Body of pancreas (tissue), 4 donors: ENCODE measurements around the gene SYNGR3.

Source experiments
- POLR2A ChIP-seq, 3 donors: fragments of 450-650 bp; IDR thresholded peaks; one replicate each; pipeline ENCODE4 v1.6.1; 2016; ENCODE audit warnings: antibody characterized with exemption in 3 of 3, mild to moderate bottlenecking in 2 of 3
- TF ChIP-seq, protein P1 (sequence below), 7 experiments: fragments of 450-650 bp in 4 of 7; fragments of 200-600 bp in 3 of 7; sonication (generic) in 3 of 7; IDR thresholded peaks; one replicate each; pipeline ENCODE4 v1.5.1; 2016 to 2019; ENCODE audit warnings: antibody characterized with exemption in 7 of 7

DNA sequence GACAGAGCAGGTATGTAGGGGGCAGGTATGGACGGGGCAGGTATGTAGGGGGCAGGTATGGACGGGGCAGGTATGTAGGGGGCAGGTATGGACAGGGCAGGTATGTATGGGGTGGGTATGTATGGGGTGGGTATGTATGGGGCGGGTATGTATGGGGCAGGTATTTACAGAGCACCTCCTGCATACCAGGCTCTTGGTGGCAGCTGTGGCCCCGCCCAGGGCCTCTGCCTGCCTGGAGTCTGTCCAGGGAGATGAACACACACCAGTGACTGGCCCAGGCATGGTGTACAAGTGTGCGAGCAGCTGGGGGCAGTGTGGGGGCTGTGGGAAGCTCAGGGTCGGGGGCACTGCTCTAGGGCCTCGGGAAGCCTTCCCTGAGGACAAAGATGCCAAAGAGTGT lies 39.7 kb upstream of the SYNGR3 start:
- TF ChIP-seq, protein P1, sequence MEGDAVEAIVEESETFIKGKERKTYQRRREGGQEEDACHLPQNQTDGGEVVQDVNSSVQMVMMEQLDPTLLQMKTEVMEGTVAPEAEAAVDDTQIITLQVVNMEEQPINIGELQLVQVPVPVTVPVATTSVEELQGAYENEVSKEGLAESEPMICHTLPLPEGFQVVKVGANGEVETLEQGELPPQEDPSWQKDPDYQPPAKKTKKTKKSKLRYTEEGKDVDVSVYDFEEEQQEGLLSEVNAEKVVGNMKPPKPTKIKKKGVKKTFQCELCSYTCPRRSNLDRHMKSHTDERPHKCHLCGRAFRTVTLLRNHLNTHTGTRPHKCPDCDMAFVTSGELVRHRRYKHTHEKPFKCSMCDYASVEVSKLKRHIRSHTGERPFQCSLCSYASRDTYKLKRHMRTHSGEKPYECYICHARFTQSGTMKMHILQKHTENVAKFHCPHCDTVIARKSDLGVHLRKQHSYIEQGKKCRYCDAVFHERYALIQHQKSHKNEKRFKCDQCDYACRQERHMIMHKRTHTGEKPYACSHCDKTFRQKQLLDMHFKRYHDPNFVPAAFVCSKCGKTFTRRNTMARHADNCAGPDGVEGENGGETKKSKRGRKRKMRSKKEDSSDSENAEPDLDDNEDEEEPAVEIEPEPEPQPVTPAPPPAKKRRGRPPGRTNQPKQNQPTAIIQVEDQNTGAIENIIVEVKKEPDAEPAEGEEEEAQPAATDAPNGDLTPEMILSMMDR (IDR thresholded peaks at IDR 0.05): no peak
- no peak for TF ChIP-seq POLR2A (IDR thresholded peaks at IDR 0.05)
